Measurements from ENCODE around the gene SEC16A. TPM values are rescaled to one million over a fixed set of nuclear protein-coding genes. Genes with fewer than 3 reads are reported as not detected.
A peak's percentile ranks its signal among the peaks of the same experiment; 100 is the strongest.

Gene SEC16A
- total and polyA plus RNA-seq, 4 donors, result 25.1 to 60.9 (median 45.1) TPM

DNA sequence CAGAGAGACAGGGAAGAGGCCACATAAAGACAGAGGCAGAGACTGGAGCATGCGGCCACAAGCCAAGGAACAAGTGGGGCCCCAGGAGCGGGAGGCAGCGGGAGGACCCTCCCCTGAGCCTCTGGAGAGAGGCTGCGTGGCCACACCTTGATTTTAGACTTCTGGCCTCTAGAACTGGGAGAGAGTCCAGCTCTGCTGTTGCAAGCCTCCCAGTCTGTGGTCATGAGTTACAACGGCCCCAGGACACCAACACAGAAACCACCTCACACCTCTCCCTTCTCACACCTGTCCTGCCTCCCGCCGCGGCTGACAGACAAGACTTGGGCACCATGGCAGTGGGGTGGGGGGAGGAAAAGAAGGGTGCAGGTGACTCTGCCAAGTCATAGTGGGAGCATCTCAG is 45.4 kb downstream of the SEC16A start:
- peaks cover 27% of the 10 kb centered on the region for H3K4me1 ChIP-seq (ENCODE audit: control insufficient read depth, insufficient read depth, low read length)
- no peak overlapping the region for H3K27ac ChIP-seq (ENCODE audit: low read depth, low read length)
- H3K9me3 ChIP-seq (ENCODE audit: control insufficient read depth, insufficient read depth, low read length), result no peaks in the 10 kb centered on the region
- H3K36me3 ChIP-seq (ENCODE audit: control insufficient read depth, insufficient read depth, low read length), result peaks cover 78% of the 10 kb centered on the region
- DNase-seq (ENCODE audit: low read depth in 4 of 6, low spot score in 6 of 6), result no peak
- 69% methylated on average over 4 of the region's 8 CpGs for WGBS (ENCODE audit: insufficient coverage)
- peak overlapping the region; percentile 63 for H3K4me3 ChIP-seq (ENCODE audit: low read depth, low read length)
- no peaks in the 10 kb centered on the region for H3K27me3 ChIP-seq (ENCODE audit: control insufficient read depth, insufficient read depth, low read length)

DNA sequence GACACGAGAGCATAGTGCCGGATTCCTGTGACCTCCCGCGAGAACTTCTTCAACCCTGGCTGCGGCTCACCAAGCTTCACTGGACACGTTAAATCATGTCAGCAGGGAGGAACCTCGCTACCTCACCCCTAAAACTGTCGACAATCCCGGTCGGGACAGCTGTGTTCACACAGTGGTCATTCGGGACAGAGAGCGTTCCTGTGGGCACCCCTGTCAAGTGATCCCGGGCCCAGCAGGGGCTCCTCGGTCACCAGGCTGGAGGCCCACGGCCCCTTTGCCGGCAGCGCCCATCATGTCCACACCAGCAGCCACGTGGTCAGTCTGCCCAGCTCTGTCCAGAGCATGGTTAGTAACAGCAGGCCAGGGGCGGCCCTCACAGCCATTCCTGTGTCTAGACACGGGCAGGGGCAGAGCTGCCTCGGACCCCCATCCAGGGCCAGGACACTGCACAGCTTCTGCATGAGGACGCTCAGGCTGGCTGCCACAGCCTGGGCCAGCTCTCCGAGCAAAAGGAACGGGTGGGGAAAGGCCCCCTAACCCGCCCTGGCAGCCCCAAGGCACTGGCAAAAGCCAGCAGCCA is 46.7 kb downstream of the SEC16A start:
- peaks cover 27% of the 10 kb centered on the region for H3K4me1 ChIP-seq (ENCODE audit: control insufficient read depth, insufficient read depth, low read length)
- H3K4me3 ChIP-seq (ENCODE audit: low read depth, low read length), result no peak overlapping the region
- H3K27me3 ChIP-seq (ENCODE audit: control insufficient read depth, insufficient read depth, low read length), result no peaks in the 10 kb centered on the region
- peaks cover 74% of the 10 kb centered on the region for H3K36me3 ChIP-seq (ENCODE audit: control insufficient read depth, insufficient read depth, low read length)
- H3K9me3 ChIP-seq (ENCODE audit: control insufficient read depth, insufficient read depth, low read length), result no peaks in the 10 kb centered on the region
- H3K27ac ChIP-seq (ENCODE audit: low read depth, low read length), result no peak overlapping the region
- WGBS (ENCODE audit: insufficient coverage), result 90% methylated on average over 25 of the region's 25 CpGs
- no peak for DNase-seq (ENCODE audit: low read depth in 4 of 6, low spot score in 6 of 6)

DNA sequence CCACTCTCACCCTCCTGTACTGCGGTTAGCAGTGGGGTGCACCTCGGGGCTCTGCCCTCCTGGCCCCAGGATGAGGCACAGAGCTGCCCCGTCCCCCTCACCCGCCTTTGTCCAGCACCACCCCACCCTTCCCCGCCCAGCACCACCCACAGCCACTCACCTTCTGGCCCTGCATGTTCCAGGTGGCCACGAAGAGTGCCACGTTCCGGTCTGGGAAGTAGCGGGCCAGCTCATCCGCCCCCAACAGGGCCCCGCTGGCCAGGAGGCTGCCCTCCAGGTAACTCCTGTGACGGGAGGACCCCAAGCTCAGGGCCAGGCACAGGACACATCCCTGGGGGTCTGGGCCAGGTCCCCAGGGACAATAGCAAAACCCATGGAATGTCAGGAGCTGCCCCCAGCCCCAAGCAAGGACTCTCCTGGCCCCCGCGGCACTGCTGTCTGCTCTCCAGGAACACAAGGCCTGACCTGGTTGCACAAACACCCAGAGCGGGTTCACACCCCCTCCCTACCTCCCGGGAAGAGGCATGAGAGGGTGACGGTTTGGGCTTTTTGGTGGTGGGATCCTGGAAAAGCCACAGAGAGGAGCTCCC is 48.2 kb downstream of the SEC16A start:
- Histone ChIP-seq H3K9me3 (ENCODE audit: control insufficient read depth, insufficient read depth, low read length) (no peaks in the 10 kb centered on the region), H3K4me3 (ENCODE audit: low read depth, low read length) (no peak overlapping the region), H3K36me3 (ENCODE audit: control insufficient read depth, insufficient read depth, low read length) (peaks cover 77% of the 10 kb centered on the region), H3K27ac (ENCODE audit: low read depth, low read length) (no peak overlapping the region), H3K4me1 (ENCODE audit: control insufficient read depth, insufficient read depth, low read length) (peaks cover 21% of the 10 kb centered on the region), H3K27me3 (ENCODE audit: control insufficient read depth, insufficient read depth, low read length) (no peaks in the 10 kb centered on the region)
- WGBS (ENCODE audit: insufficient coverage), result 94% methylated on average over 12 of the region's 17 CpGs
- DNase-seq (ENCODE audit: low read depth in 4 of 6, low spot score in 6 of 6), result no peak

DNA sequence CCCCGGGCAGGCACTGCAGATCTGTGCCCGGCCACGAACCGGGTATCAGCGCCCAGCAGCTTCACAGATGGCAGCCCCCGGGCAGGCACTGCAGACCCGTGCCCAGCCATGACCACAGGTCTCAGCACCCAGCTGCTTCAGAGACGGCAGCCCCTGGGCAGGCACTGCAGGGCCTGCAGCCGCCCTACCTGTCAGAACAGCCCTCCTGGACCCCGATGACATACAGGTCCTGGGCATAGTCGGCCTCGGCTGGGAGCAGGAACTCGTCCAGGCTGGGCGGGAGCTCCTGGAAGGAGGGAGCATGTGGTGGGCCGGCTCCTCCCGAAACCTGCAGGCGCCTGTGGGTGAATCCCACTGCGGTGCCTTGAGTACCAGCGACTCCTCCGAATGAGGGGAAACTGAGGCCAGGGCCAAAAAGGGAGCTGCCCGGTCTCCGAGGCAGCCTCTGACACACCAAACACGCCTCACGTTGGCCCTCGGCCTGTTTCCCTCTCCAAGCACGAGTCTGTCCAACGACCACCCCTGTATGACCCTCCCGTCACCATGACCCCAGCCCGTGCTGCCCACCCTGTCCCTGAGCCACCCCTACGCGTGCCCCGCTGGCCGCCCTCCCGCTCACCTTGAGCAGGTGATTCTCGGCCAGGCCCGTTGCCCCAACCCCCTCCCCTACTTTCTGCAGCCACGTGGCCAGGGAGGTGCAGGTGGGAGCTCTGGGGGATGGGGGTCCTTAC is 48.8 kb downstream of the SEC16A start:
- no peaks in the 10 kb centered on the region for H3K9me3 ChIP-seq (ENCODE audit: control insufficient read depth, insufficient read depth, low read length)
- WGBS (ENCODE audit: insufficient coverage), result 93% methylated on average over 30 of the region's 37 CpGs
- DNase-seq (ENCODE audit: low read depth in 4 of 6, low spot score in 6 of 6), result no peak
- peaks cover 84% of the 10 kb centered on the region for H3K36me3 ChIP-seq (ENCODE audit: control insufficient read depth, insufficient read depth, low read length)
- no peaks in the 10 kb centered on the region for H3K27me3 ChIP-seq (ENCODE audit: control insufficient read depth, insufficient read depth, low read length)
- no peak overlapping the region for H3K27ac ChIP-seq (ENCODE audit: low read depth, low read length)
- no peak overlapping the region for H3K4me3 ChIP-seq (ENCODE audit: low read depth, low read length)
- H3K4me1 ChIP-seq (ENCODE audit: control insufficient read depth, insufficient read depth, low read length), result peaks cover 21% of the 10 kb centered on the region

DNA sequence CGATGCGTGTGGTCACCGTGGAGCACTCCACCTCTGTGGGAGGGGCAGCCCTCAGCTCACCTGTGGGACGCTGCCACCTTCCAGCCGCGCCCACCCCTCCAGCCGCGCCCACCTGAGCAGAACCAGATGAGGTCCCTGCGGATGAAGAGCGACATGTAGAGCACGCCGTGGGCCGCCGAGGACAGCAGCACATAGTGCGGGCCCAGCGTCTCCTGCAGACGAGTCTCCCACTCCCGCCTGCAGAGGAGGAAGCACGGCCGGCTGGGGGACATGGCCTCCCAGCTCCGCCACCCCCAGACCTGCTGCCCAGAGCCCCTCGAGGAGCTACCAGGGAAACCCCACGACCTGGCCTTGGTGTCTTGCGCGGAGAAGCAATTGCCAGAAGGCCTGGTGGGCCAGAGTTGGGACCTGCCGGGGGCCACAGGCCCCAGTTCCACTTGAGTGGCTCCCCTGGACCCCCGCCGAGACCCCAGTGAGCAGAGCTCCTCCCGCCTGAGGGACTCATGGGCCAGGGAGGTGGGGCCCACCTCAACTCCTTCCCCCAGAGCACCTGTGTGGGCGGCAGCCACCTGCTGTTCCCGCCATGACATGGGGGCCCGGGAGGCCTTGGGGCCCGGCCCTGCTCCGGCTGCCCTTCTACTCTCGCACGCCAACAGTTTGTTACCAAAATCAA is 49.7 kb downstream of the SEC16A start:
- Histone ChIP-seq H3K27ac (ENCODE audit: low read depth, low read length) (no peak overlapping the region), H3K4me3 (ENCODE audit: low read depth, low read length) (no peak overlapping the region), H3K4me1 (ENCODE audit: control insufficient read depth, insufficient read depth, low read length) (peaks cover 19% of the 10 kb centered on the region), H3K36me3 (ENCODE audit: control insufficient read depth, insufficient read depth, low read length) (peaks cover 90% of the 10 kb centered on the region), H3K9me3 (ENCODE audit: control insufficient read depth, insufficient read depth, low read length) (no peaks in the 10 kb centered on the region), H3K27me3 (ENCODE audit: control insufficient read depth, insufficient read depth, low read length) (no peaks in the 10 kb centered on the region)
- DNase-seq (ENCODE audit: low read depth in 4 of 6, low spot score in 6 of 6), result no peak
- 95% methylated on average over 34 of the region's 36 CpGs for WGBS (ENCODE audit: insufficient coverage)

DNA sequence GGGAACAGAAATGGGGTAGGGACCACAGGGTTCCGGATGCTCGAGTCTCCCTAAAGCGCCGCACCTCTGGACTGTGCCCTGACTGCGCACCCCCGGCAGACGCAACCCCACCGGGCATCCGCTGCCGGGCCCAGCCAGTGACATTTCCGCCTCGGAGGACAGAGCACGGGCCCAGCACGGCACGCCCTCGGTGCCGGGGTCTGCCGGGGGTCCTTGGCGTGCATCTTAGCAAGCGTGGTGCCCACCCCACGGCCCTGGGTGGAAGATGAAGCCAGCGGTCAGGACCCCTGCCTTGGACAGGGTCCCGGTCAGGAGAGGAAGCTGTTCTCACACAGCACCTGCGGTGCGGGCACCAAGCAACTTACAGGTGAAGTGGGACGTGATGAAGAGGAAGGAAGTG is 50.2 kb downstream of the SEC16A start:
- no peak overlapping the region for H3K27ac ChIP-seq (ENCODE audit: low read depth, low read length)
- peaks cover 88% of the 10 kb centered on the region for H3K36me3 ChIP-seq (ENCODE audit: control insufficient read depth, insufficient read depth, low read length)
- H3K4me1 ChIP-seq (ENCODE audit: control insufficient read depth, insufficient read depth, low read length), result peaks cover 13% of the 10 kb centered on the region
- no peaks in the 10 kb centered on the region for H3K27me3 ChIP-seq (ENCODE audit: control insufficient read depth, insufficient read depth, low read length)
- WGBS (ENCODE audit: insufficient coverage), result 98% methylated on average over 26 of the region's 26 CpGs
- H3K9me3 ChIP-seq (ENCODE audit: control insufficient read depth, insufficient read depth, low read length), result no peaks in the 10 kb centered on the region
- no peak for DNase-seq (ENCODE audit: low read depth in 4 of 6, low spot score in 6 of 6)
- no peak overlapping the region for H3K4me3 ChIP-seq (ENCODE audit: low read depth, low read length)

DNA sequence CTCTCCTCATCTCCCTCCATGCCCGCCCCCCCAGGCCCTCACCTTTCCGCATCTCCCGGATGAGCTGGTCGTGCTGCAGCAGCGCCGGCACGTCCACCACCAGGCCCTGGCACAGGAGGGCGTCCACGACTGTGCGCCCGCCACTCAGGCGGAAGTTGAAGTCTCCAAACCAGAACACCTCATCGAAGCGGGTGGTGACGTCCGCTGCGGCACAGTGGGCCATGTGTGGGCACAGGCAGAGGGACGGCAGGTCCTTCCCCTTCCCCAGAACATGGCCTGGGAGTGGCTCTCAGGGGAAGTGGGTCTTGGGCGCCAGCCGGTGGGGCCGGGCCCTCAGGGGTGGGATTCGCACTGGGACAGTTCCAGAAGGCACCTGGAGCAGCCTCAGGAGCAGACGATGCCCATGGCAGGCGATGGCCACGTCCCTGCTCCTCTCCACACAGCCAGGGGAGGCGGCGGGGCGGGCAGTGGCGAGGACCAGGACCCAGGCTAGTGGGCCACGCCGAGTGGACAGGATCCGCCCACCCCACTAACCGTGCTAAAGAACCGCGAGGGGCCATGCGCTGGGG is 51.0 kb downstream of the SEC16A start:
- Histone ChIP-seq H3K36me3 (ENCODE audit: control insufficient read depth, insufficient read depth, low read length) (peaks cover 82% of the 10 kb centered on the region), H3K9me3 (ENCODE audit: control insufficient read depth, insufficient read depth, low read length) (no peaks in the 10 kb centered on the region), H3K4me3 (ENCODE audit: low read depth, low read length) (no peak overlapping the region), H3K27ac (ENCODE audit: low read depth, low read length) (no peak overlapping the region), H3K27me3 (ENCODE audit: control insufficient read depth, insufficient read depth, low read length) (no peaks in the 10 kb centered on the region), H3K4me1 (ENCODE audit: control insufficient read depth, insufficient read depth, low read length) (peaks cover 6% of the 10 kb centered on the region)
- no peak for DNase-seq (ENCODE audit: low read depth in 4 of 6, low spot score in 6 of 6)
- 93% methylated on average over 30 of the region's 36 CpGs for WGBS (ENCODE audit: insufficient coverage)

DNA sequence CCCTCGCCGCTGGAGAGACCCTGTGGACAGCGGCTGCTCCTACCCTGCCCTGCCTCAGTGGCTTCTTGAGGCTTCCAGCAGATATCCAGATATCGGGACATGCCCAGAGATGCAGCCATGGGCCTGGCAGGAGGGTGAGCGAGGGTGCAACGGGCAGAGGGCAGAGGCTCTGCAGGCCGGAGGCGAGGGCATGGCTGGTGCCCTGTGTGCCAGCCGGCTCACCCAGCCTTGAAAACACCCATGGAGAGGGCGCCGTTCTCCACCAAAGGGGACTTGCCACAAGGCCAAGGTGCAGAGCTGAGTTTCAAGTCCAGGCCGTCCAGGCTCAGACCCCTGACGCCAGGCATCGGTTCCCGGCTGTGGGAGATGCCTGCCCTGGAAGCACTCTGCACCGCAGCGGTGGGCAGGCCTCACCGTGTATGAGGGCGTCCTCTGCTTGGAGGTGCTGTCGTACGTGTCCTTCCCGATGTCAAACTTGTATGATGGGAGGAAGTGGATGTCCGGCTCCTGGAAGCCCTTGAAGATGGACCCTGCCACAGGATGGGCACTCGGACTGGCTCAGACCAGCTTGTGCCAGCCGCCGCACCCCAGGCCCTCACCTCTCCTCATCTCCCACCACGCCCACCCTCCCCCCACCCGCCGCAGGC is 52.1 kb downstream of the SEC16A start:
- no peak overlapping the region for H3K27ac ChIP-seq (ENCODE audit: low read depth, low read length)
- peaks cover 84% of the 10 kb centered on the region for H3K36me3 ChIP-seq (ENCODE audit: control insufficient read depth, insufficient read depth, low read length)
- H3K9me3 ChIP-seq (ENCODE audit: control insufficient read depth, insufficient read depth, low read length), result no peaks in the 10 kb centered on the region
- no peaks in the 10 kb centered on the region for H3K4me1 ChIP-seq (ENCODE audit: control insufficient read depth, insufficient read depth, low read length)
- H3K27me3 ChIP-seq (ENCODE audit: control insufficient read depth, insufficient read depth, low read length), result no peaks in the 10 kb centered on the region
- H3K4me3 ChIP-seq (ENCODE audit: low read depth, low read length), result no peak overlapping the region
- 95% methylated on average over 22 of the region's 29 CpGs for WGBS (ENCODE audit: insufficient coverage)
- DNase-seq (ENCODE audit: low read depth in 4 of 6, low spot score in 6 of 6), result no peak

All from spinal cord (tissue), 10 donors.